ENCODE measurements around the gene SESN2. TPM values are rescaled to one million over a fixed set of nuclear protein-coding genes. Genes with fewer than 3 reads are reported as not detected.

Gene SESN2
- total RNA-seq, 1 donor from 2014 or later: 14.7 TPM

DNA sequence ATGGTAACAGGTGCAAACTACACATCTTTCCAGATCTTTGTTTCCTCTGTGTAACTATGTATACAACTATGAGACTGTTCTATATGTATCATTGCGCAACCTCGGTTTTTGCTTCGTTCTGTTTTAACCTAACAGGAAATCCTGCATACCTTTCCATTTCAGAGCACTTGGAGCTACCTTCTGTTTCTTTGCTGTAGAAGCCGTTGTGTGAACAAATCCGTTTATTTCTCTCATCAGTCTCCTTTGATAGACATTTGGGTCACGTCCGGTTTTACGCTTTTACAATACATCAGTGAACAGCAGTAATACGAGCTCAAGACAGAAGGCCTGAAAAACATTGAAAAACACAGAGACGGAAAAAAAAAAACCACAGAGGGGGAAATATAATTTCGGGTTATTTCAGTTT is 12.9 kb upstream of the SESN2 start:
- Histone ChIP-seq H3K27ac (peak overlapping the region; percentile 87), H3K9me3 (no peaks in the 10 kb centered on the region), H3K4me3 (peak overlapping the region; percentile 45 to 46), H3K27me3 (no peaks in the 10 kb centered on the region), H3K36me3 (no peaks in the 10 kb centered on the region), H3K4me1 (peaks cover 24% of the 10 kb centered on the region)
- intact Hi-C loops (cut with DNase I): no loop called here
- TF ChIP-seq POLR2AphosphoS5 (IDR thresholded peaks at IDR 0.05; ENCODE audit: insufficient read depth in 1 of 2, low read depth in 1 of 2) (peak in 1 of 2 donors; percentile 25), POLR2A (IDR thresholded peaks at IDR 0.05) (no peak)
- TF ChIP-seq, protein P1, sequence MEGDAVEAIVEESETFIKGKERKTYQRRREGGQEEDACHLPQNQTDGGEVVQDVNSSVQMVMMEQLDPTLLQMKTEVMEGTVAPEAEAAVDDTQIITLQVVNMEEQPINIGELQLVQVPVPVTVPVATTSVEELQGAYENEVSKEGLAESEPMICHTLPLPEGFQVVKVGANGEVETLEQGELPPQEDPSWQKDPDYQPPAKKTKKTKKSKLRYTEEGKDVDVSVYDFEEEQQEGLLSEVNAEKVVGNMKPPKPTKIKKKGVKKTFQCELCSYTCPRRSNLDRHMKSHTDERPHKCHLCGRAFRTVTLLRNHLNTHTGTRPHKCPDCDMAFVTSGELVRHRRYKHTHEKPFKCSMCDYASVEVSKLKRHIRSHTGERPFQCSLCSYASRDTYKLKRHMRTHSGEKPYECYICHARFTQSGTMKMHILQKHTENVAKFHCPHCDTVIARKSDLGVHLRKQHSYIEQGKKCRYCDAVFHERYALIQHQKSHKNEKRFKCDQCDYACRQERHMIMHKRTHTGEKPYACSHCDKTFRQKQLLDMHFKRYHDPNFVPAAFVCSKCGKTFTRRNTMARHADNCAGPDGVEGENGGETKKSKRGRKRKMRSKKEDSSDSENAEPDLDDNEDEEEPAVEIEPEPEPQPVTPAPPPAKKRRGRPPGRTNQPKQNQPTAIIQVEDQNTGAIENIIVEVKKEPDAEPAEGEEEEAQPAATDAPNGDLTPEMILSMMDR (IDR thresholded peaks at IDR 0.05): no peak
- no peak for DNase-seq (ENCODE audit: extremely low spot score in 2 of 2)

DNA sequence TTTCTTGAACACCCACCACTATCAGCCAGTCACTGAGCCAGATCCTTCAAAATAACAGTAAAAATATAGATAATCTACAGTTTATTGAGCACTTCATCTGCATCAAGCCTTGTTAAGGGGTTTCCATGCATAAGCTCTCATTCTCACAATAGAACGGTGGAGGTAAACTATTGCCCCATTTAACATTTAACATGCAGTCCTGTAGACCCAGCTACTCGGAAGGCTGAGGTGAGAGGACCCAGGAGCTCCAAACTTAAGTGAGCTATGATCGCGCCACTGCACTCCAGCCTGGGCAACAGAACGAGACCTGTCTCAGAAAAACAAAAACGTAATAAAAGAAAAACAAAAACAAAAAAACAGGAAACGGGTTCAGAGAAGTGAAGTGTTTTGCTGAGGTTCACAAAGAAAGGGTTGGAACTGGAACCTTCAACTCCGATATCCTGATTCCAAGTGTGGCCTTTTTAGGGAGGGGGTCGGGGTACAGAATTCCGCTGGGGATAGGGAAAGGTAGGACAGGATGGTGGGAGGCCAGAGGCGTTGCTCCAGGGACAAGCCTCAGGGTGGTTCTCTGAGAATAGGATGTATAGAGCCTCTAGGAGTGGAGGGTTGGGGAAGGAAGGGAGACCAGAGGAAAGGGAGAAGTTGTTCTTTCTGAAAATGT is 11.6 kb upstream of the SESN2 start:
- intact Hi-C loops (cut with DNase I): no loop called here
- Histone ChIP-seq H3K27me3 (no peaks in the 10 kb centered on the region), H3K4me1 (peaks cover 24% of the 10 kb centered on the region), H3K9me3 (no peaks in the 10 kb centered on the region), H3K36me3 (no peaks in the 10 kb centered on the region), H3K4me3 (peak overlapping the region; percentile 45 to 46), H3K27ac (peak overlapping the region; percentile 87)
- DNase-seq (ENCODE audit: extremely low spot score in 2 of 2): no peak
- TF ChIP-seq, protein P1 (IDR thresholded peaks at IDR 0.05): no peak
- TF ChIP-seq POLR2A (IDR thresholded peaks at IDR 0.05): no peak
- TF ChIP-seq POLR2AphosphoS5 (IDR thresholded peaks at IDR 0.05; ENCODE audit: insufficient read depth in 1 of 2, low read depth in 1 of 2): no peak

DNA sequence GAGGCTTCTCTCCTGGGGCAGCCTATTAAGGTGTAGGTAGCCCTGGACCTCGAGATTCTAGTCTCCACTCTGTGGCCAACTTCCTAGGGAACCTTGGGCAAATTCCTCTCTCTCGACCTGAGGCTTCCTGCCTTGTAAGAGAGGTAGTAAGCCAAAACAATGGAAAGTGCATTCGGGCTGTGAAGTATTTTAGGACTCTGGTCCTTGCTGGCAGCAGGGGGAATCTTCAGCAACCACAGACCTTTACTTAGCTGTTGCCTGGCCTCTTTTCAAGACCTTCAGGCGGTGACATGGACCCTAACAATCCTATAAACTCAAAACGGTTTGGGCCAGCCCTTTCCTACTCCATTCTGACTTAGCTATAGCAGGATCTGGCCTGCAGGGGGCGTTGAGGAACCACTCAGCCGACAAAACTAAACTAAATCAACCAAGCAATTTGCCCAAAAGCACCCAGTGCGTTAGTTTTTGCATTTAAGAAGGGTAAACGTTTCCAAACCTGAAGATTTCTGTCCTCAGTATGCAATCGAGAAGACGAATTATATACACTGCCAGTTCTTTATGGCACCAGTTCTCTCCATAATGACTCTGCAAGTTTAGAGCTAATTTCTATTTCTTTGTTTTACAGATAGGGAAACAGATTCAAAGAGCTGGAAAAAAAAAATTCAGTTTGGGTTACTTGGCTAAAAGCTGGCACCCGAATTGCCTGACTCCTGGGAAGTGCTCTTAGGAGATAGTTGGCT is 10.9 kb upstream of the SESN2 start:
- Histone ChIP-seq H3K27me3 (no peaks in the 10 kb centered on the region), H3K4me3 (no peak overlapping the region), H3K4me1 (peaks cover 24% of the 10 kb centered on the region), H3K27ac (peak overlapping the region; percentile 87), H3K9me3 (no peaks in the 10 kb centered on the region), H3K36me3 (no peaks in the 10 kb centered on the region)
- intact Hi-C loops (cut with DNase I): no loop called here
- TF ChIP-seq POLR2A (IDR thresholded peaks at IDR 0.05) (no peak), POLR2AphosphoS5 (IDR thresholded peaks at IDR 0.05; ENCODE audit: insufficient read depth in 1 of 2, low read depth in 1 of 2) (peak in 1 of 2 donors; percentile 31)
- TF ChIP-seq, protein P1 (IDR thresholded peaks at IDR 0.05): peak; percentile 80 to 91 (median 82)
- DNase-seq (ENCODE audit: extremely low spot score in 2 of 2): no peak

DNA sequence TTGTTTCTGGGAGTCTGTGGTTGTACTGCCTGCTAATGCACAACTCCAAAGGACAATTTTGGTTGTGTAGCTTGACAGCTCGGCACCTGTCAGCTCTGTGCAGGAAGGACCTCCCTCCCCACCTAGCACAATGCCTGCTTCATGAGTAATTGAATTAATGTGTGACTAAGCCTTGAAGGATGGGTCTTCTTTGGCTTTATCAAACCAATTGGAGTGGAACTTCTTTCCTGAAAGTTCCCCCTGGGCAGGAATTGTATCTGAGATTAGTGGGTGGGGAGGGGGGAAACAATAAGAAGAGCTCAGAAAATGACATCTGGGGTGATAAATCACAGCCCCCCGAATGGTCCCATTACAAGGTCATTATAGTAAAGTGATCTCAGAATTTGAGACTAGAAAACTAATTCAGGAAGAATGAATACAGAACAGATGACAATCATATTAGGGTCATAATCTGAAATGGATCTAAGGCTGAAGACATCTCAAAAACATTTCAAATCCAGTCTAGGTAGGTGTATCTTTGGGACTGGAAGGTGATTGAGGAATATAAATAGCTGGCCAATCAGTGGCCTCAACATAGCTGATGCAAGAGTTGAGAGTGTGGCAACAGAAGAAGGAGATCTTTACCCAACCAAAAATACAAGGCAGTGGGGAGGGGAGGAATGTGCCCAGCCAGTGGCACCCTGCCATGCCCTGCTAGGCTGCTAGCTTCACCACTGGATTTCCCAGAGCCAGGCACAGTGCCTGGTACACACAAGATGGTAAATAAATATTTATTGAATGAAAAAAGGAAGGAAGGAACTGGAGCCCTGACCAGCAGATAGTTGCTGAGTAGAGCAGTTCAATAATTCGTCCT is 10.1 kb upstream of the SESN2 start:
- H3K27ac ChIP-seq: peak overlapping the region; percentile 87
- H3K27me3 ChIP-seq: no peaks in the 10 kb centered on the region
- H3K36me3 ChIP-seq: no peaks in the 10 kb centered on the region
- TF ChIP-seq POLR2AphosphoS5 (IDR thresholded peaks at IDR 0.05; ENCODE audit: insufficient read depth in 1 of 2, low read depth in 1 of 2) (no peak), POLR2A (IDR thresholded peaks at IDR 0.05) (no peak)
- TF ChIP-seq, protein P1 (IDR thresholded peaks at IDR 0.05): no peak
- H3K4me1 ChIP-seq: peaks cover 24% of the 10 kb centered on the region
- H3K4me3 ChIP-seq: no peak overlapping the region
- no peak for DNase-seq (ENCODE audit: extremely low spot score in 2 of 2)
- intact Hi-C loops (cut with DNase I): no loop called here
- H3K9me3 ChIP-seq: no peaks in the 10 kb centered on the region
